SH-SY5Y (cell line): ENCODE measurements around the gene FAM217B.

Source experiments
- GATA2 ChIP-seq: IDR thresholded peaks from 2 replicates; pipeline ENCODE4 v1.6.1; 2011; ENCODE audit warnings: mild to moderate bottlenecking, low read depth, low read length
- GATA3 ChIP-seq: IDR thresholded peaks from 2 replicates; pipeline ENCODE4 v1.6.1; 2011; ENCODE audit warnings: low read depth, mild to moderate bottlenecking, low read length, moderate library complexity

FAM217B gene

DNA sequence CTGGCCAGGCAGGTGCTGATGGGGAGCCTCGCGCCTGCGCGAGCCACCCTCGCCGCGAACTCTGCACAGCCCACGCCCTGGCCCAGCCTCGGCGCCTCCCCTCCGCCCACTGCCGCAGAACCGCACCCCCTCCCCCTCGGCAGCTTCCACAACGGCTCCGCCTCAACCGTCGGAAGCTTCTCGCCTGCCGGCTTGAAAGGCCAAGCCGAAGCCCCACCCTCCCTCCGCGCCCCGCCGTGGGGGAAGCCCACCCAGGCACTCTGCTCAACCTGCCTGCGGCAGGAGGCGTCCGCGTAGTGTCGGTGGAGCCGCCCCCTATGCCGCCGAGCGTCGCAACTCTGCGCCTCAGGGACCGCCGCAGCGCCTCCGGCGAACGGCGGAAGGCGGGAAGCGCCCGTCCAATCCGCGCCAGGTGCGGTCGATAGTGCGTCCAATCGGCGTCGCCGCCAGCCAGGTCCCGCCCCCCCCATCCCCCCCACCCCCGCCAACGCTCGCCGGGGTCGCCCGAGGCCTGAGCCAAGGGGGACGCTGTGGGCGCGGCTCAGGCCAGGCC, 6.8 kb upstream of the FAM217B start, which contains the start of gene SYCP2:
TSS of gene SYCP2 (minus strand) at position 342 of the 553 bp plus-strand sequence. CDS start 11,224 bp downstream, outside the sequence.
- TF ChIP-seq GATA3 = no peak
- no peak for TF ChIP-seq GATA2

DNA sequence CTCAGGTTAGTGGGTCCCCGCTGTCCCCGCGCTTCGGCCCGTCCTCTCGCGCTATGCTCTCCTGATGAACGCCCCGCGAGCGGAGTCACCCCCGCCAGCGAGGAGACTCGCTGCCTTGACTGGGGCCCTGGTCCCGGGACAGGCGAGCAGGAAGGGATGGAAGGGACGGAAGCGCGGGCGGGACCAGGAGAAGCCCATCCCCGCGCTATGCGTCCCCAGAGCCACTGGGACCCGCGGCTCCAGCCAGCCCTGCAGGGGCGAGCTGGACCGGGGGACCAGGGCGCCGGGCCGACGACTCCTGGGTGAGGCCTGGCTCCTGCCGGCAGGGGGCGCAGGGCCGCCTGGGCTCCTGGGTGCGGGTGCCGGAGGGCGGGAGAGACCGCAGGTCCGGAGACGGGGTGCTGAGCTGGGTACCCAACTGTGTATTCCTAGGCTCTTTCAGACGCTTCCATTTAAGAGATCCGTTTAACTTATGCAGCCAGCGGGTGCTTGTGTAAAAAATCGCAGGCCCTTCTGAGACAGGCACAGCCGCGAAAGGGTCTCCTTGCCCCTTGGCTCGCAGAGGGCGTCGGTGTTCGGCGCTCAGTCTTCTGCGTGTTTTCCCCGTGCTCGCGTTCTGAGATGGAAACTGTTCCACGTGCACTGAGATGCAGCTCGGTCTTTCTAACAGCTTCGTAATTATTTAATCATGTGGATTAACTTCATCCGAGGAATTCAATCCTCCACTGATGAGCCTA, 6.2 kb upstream of the FAM217B start:
- TF ChIP-seq GATA2 (no peak), GATA3 (no peak)

GRCh38 chr20:59935457-59936185, 4.6 kb upstream of the FAM217B start:
- TF ChIP-seq GATA2 = no peak
- no peak for TF ChIP-seq GATA3

DNA sequence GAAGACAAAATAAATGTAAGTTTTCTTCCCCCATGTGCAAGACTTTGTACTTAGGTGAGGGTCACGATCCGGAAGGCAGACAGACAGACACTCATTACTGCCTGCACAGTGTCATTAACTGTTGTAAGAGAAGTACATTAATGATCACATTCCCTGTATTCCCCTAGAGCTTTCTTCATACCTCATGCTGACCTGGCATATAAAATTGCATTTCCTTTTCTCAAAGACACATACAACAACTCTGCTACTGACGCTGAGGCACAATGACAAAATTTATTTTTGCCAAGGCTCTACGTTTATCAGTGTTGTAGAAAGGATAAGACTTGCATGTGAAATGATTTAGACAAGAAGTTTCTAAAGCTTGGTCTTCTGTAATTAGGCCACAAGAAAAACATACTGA, 3.8 kb upstream of the FAM217B start:
- no peak for TF ChIP-seq GATA3
- TF ChIP-seq GATA2 = no peak

DNA sequence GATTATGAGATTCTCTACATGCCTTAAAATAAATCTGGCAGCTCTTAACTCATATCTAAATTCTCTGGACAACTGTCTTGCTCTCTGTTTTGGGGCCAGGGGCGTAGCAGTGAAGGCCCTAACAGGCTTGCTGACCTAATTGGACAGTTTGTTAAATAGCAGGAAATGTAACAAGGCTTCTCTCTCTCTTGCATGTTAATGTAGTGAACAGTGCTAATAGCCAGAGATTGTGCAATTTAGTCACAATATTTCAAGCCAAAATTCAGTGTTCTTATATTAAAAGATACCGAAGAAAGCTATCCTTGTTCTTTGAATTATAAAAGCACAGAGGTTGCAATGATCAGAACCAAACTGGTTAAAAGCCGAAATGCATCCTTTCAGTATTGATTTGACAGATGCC, 3.0 kb upstream of the FAM217B start:
- TF ChIP-seq GATA2 = no peak
- no peak for TF ChIP-seq GATA3

DNA sequence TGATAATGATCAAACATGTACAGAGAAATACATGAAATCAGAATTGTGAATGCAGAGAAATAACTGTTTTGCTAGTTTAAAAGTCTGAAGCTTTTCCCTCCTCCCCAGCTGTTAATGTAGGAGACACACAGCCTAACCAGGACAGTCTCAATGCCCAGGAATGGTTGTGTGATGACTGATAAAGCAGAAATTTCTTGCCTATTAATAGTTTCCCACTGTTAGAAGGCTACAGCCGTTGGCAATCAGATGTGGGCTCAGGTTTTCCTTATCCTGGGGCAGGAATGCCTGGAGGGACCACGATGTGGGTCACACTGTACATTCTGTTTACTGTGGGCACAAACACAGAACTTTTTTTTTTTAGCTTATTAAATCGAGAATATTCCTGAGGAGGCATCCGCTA, 2.0 kb upstream of the FAM217B start:
- TF ChIP-seq GATA2 (no peak), GATA3 (no peak)

GRCh38 chr20:59938696-59939051, 1.5 kb upstream of the FAM217B start:
- TF ChIP-seq GATA3 (no peak), GATA2 (no peak)

GRCh38 chr20:59939052-59939878, 924 bp upstream of the FAM217B start:
- TF ChIP-seq GATA3 (no peak), GATA2 (no peak)

GRCh38 chr20:59939879-59940128, 385 bp upstream of the FAM217B start:
- TF ChIP-seq GATA2 (no peak), GATA3 (no peak)

DNA sequence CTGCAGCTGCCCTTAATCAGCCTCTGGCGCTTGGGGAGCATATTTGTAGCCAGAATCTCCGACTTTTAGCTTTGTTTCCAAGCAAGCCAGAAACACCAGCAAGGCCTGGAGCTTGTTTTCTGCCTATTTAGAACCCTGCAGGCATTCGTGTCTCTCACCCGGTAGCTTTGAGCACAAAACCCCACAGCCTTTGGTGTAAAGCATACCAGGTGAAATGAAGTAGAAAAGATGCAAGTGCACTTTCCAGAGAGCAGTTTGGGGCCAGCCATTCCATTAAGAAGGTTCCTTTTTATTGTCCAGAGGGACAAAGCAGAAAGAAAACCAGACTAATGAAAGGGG, 736 bp downstream of the FAM217B start:
- TF ChIP-seq GATA2 = no peak
- TF ChIP-seq GATA3 = no peak

DNA sequence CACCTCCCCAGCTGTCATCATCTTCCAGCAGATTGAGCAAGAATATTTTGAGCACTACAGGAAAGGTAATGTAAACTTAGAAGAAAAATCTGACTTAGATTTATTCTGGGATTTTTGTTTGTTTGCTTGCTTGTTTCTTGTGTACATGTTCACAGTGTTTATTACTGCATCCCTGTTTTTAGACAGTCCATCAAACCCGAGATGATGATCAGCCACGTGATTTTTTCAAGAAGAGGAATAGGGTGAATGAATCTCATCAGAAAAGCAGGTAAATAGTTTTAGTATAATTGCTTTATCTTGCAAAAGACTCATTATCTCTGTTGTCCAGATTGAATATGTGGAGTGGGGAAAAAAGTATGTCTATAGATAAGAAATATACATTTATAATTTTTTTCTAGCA, 2.1 kb downstream of the FAM217B start:
- no peak for TF ChIP-seq GATA2
- no peak for TF ChIP-seq GATA3

GRCh38 chr20:59944726-59945125, 4.5 kb downstream of the FAM217B start:
- TF ChIP-seq GATA3 (no peak), GATA2 (no peak)

DNA sequence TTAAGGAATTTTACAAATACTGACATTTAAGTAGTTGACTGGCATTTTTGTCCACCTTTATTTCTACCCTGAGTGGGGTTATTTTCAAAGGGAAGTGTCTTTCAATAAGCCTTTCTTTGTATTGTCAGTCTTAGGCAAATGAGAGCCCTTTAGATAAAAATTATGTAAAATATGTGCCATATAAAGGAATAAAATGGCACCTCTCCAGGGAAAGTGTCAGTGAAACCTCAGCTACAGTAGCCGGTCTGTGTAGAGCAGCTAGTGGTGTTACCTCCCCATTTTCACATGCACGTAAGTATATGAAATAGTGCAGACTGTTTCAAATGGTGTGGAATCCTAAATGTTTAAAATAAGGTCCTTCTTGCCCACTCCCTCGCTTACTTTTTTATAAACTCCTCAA, 5.0 kb downstream of the FAM217B start:
- TF ChIP-seq GATA2 (no peak), GATA3 (no peak)

DNA sequence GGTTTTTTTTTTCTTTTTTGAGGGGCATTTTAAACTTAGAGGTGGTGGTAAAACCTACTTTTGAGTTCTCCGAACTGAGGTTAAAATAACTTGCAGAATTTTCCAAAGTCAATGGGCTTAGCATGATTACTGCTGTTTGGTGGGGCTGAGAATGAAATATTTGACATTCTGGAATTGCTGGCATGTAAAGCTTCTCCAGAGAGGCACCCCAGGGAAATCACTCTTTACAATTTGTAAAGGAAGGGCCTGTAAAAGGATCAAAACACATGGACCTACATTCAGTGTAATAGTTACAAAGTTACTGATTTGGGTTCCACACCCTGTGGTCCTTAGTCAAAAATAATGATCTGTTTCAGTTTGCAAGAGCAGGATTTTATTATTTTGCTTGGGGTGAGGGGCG, 5.5 kb downstream of the FAM217B start:
- TF ChIP-seq GATA3 (no peak), GATA2 (no peak)
